GM12878 (cell line): Measurements from ENCODE around the gene JMJD7. TPM values are rescaled to one million over a fixed set of nuclear protein-coding genes. Genes with fewer than 3 reads are reported as not detected.

Experiments used
- ASH2L ChIP-seq: fragments of 300-600, 200-600 bp; sonication (generic); IDR thresholded peaks from 2 replicates; pipeline ENCODE4 v1.6.1; 2017; ENCODE audit warnings: low read depth, mild to moderate bottlenecking, borderline replicate concordance
- CBFB ChIP-seq: IDR thresholded peaks from 2 replicates; pipeline ENCODE4 v1.6.1; 2016; ENCODE audit warnings: antibody characterized with exemption, low read depth
- CHD1 ChIP-seq: IDR thresholded peaks from 2 replicates; pipeline ENCODE4 v1.6.1; 2012; ENCODE audit warnings: low read depth, low read length, improper control_type of control experiment
- MLLT1 ChIP-seq: fragments of 450-650 bp; IDR thresholded peaks from 2 replicates; pipeline ENCODE4 v1.6.1; 2016; ENCODE audit warnings: mild to moderate bottlenecking
- MTA2 ChIP-seq: fragments of 450-650 bp; IDR thresholded peaks from 2 replicates; pipeline ENCODE4 v1.6.1; 2016; ENCODE audit warnings: low read depth, mild to moderate bottlenecking, moderate library complexity
- MXI1 ChIP-seq: fragments of 150-350 bp; IDR thresholded peaks from 2 replicates; pipeline ENCODE4 v1.6.1; 2011; ENCODE audit warnings: low read depth, mild to moderate bottlenecking, inconsistent platforms, low read length, improper control_type of control experiment
- MYC ChIP-seq: IDR thresholded peaks from 2 replicates; pipeline ENCODE4 v1.6.1; 2011; ENCODE audit warnings: mild to moderate bottlenecking, low read length, moderate library complexity, inconsistent platforms; ENCODE audit not compliant: insufficient read depth, insufficient replicate concordance, insufficient read length, severe bottlenecking
- NFYA ChIP-seq: IDR thresholded peaks from 2 replicates; pipeline ENCODE4 v1.6.1; 2011; ENCODE audit warnings: low read depth, mild to moderate bottlenecking, low read length, improper control_type of control experiment, borderline replicate concordance
- SKIL ChIP-seq: fragments of 450-650 bp; IDR thresholded peaks from 2 replicates; pipeline ENCODE4 v1.6.1; 2017; ENCODE audit warnings: mild to moderate bottlenecking, low read depth, inconsistent platforms; ENCODE audit not compliant: poor library complexity, severe bottlenecking
- TCF12 ChIP-seq: IDR thresholded peaks from 2 replicates; pipeline ENCODE4 v1.6.1; 2011; ENCODE audit warnings: low read depth, mild to moderate bottlenecking, low read length
- YY1 ChIP-seq: IDR thresholded peaks from 2 replicates; pipeline ENCODE4 v1.6.1; 2011; ENCODE audit warnings: low read depth, mild to moderate bottlenecking, low read length
- ZNF207 ChIP-seq: fragments of 450-650 bp; IDR thresholded peaks from 2 replicates; pipeline ENCODE4 v1.6.1; 2014; ENCODE audit warnings: antibody characterized with exemption, mild to moderate bottlenecking, borderline replicate concordance
- polyA plus RNA-seq, 11 experiments: library from polyadenylated mRNA; depleted of rRNA in 4 of 11; unstranded in 6 of 11; stranded (reverse) in 5 of 11; fragments of >200 nt; fragmentation: Nextera tagmentation in 4 of 11; fragmentation: Illumina TruSeq in 1 of 11; extraction: Ambion mirVana in 4 of 11; extraction: Trizol in 1 of 11; gene quantifications; 1 replicate in 1 of 11; 2 replicates in 10 of 11; pipeline versions ENCODE4 v1.2.1 to v1.2.3, GENCODE V29; 2011 to 2016; ENCODE audit warnings: inconsistent platforms in 2 of 11, missing spikeins in 2 of 11, low read depth in 1 of 11
- total RNA-seq, 4 experiments: library from RNA; depleted of rRNA in 3 of 4; stranded (reverse); fragments of >200 nt in 3 of 4; fragmentation: Illumina TruSeq in 1 of 4; extraction: Trizol in 1 of 4; gene quantifications; 2 replicates each; pipeline versions ENCODE4 v1.2.1 to v1.2.3, GENCODE V29; 2013 to 2021
- TF ChIP-seq, protein P1 (sequence below): IDR thresholded peaks from 2 replicates; pipeline ENCODE4 v1.6.1; 2012; ENCODE audit warnings: low read depth, low read length, improper control_type of control experiment
- TF ChIP-seq, protein P2 (sequence below): fragments of 150-350 bp; IDR thresholded peaks from 2 replicates; pipeline ENCODE4 v1.6.1; 2016; ENCODE audit warnings: low read depth, low read length

The JMJD7 gene
- total and polyA plus RNA-seq, 10 of the 15 experiments (the other 5 are each of a cell fraction or from before 2014, with no cell fraction given): 0.79 to 12.2 (median 6.5) TPM

- TF ChIP-seq MTA2: no peak
- no peak for TF ChIP-seq SKIL
- TF ChIP-seq MYC: no peak
- no peak for TF ChIP-seq MLLT1
- TF ChIP-seq TCF12: no peak
- no peak for TF ChIP-seq CBFB
- TF ChIP-seq YY1: no peak
- TF ChIP-seq, protein P1, sequence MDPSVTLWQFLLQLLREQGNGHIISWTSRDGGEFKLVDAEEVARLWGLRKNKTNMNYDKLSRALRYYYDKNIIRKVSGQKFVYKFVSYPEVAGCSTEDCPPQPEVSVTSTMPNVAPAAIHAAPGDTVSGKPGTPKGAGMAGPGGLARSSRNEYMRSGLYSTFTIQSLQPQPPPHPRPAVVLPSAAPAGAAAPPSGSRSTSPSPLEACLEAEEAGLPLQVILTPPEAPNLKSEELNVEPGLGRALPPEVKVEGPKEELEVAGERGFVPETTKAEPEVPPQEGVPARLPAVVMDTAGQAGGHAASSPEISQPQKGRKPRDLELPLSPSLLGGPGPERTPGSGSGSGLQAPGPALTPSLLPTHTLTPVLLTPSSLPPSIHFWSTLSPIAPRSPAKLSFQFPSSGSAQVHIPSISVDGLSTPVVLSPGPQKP: no peak
- no peak for TF ChIP-seq ZNF207
- TF ChIP-seq, protein P2, sequence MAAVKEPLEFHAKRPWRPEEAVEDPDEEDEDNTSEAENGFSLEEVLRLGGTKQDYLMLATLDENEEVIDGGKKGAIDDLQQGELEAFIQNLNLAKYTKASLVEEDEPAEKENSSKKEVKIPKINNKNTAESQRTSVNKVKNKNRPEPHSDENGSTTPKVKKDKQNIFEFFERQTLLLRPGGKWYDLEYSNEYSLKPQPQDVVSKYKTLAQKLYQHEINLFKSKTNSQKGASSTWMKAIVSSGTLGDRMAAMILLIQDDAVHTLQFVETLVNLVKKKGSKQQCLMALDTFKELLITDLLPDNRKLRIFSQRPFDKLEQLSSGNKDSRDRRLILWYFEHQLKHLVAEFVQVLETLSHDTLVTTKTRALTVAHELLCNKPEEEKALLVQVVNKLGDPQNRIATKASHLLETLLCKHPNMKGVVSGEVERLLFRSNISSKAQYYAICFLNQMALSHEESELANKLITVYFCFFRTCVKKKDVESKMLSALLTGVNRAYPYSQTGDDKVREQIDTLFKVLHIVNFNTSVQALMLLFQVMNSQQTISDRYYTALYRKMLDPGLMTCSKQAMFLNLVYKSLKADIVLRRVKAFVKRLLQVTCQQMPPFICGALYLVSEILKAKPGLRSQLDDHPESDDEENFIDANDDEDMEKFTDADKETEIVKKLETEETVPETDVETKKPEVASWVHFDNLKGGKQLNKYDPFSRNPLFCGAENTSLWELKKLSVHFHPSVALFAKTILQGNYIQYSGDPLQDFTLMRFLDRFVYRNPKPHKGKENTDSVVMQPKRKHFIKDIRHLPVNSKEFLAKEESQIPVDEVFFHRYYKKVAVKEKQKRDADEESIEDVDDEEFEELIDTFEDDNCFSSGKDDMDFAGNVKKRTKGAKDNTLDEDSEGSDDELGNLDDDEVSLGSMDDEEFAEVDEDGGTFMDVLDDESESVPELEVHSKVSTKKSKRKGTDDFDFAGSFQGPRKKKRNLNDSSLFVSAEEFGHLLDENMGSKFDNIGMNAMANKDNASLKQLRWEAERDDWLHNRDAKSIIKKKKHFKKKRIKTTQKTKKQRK: no peak
- TF ChIP-seq ASH2L: no peak
- TF ChIP-seq NFYA: no peak
- TF ChIP-seq CHD1: no peak
- TF ChIP-seq MXI1: no peak
These were observed 55.6 kb downstream of the JMJD7 start (continued) for GRCh38 chr15:41883484-41883825.
